Activated T-helper 1 cell treated with anti-CD3 and anti-CD28 coated beads, Interleukin-2, amount 50 U/mL, for 16 hours (primary cell): ENCODE measurements around the gene MTHFD1.

Source experiments
- DNase-seq, 2 donors: peaks; one replicate each; pipeline ENCODE4 v3.0.0-alpha.2; 2020; ENCODE audit warnings: low read depth in 1 of 2, low spot score in 1 of 2

The MTHFD1 gene

DNA sequence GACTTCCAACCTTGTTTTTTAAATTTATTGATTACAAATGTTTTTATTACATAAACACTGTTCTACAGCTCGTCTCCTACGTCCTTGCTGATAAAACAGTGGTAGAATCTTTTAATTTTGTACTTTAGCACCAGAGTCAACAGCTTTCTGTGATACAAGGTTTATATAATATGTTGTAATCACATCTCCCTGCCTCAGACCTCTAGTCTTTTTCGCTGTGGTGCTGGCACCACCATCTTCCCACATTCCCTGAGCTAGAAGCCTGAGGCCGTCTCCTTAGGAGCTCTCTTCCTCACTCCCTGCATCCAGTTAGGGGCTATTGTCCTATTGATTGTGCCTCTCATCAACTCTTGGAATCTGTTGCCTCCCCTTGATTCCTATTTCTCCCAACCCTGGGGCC lies 17.1 kb downstream of the MTHFD1 start:
- no peak for DNase-seq

- no peak for DNase-seq
Observed at GRCh38 chr14:64407329-64407728, 19.2 kb downstream of the MTHFD1 start.

GRCh38 chr14:64409126-64409920 lies 21.2 kb downstream of the MTHFD1 start:
- DNase-seq = no peak

DNA sequence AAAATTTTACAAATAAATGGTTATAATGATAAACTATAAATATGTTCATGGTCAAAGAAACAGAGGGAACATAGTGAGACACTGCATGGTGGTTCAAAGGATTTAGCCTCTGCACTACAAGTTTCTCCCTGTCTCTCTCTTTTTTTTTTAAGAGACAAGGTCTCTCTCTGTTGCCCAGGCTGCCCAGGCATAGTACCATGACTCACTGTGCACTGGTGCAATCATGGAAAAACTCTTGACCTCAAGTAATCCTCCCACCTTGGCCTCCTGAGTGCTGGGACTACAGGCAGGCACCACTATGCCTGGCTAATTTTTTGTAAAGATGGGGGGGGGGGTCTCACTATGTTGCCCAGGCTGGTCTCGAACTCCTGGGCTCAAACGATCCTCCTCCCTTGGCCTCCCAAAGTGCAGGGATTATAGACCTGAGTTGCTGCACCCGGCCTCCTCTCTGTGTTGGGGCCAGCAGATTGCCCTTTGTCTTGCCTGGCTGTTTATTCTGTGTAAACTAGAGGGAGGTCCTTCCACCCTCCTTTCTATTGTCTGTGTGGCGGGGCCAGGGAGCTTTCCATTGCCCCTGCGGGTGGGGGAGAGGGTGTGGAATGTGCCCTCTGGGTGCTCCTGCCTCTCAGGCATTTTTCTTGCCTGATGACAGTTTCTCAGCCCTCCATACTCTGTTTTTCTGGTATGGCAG lies 22.1 kb downstream of the MTHFD1 start:
- no peak for DNase-seq

- no peak for DNase-seq
Observed at GRCh38 chr14:64411001-64411400, 22.8 kb downstream of the MTHFD1 start.

DNA sequence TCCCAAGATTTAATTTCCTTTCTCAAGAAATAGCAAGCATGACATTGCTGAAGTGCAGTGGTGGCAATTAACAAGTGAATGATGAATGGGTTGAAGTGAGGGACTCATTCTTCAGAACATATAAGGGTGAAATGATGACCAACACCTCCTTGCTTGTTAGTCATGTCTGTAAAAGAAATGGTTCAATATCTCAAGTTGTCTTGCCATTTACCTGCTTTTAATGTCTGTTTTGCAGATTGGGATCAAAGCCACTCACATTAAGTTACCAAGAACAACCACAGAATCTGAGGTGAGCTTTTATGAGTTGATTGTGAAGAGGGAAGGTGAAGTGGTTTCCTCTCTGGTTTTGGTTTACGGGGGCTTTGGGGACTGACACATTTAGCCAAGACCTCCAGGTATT lies 24.1 kb downstream of the MTHFD1 start:
- no peak for DNase-seq

DNA sequence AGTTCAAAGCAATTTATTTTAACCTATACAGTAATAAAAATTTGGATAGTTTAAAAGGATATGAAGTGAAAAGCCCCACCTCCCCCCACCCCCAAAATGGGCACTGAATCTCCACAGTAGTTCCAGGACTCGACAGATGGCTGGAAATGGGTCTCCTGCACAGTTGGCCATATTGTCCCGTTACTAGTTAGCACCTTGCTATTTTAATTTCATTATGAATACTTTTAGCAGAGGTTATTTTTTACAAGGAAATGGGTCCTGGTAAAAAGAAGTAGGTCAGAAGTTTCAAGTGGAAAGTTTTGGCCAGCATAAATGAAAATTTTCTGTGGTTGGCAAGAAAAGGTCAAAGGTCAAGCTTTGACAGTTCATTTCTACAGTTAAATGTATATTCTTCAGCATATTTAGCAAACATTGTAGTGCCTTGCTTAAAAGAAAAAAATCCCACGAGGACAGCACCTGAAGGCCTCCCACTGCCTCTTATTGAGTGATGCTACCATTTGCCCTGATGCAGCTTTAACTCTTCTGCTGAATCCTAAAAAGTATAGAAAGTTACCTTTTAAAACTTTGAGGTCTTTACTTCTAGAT lies 28.3 kb downstream of the MTHFD1 start:
- DNase-seq = no peak

DNA sequence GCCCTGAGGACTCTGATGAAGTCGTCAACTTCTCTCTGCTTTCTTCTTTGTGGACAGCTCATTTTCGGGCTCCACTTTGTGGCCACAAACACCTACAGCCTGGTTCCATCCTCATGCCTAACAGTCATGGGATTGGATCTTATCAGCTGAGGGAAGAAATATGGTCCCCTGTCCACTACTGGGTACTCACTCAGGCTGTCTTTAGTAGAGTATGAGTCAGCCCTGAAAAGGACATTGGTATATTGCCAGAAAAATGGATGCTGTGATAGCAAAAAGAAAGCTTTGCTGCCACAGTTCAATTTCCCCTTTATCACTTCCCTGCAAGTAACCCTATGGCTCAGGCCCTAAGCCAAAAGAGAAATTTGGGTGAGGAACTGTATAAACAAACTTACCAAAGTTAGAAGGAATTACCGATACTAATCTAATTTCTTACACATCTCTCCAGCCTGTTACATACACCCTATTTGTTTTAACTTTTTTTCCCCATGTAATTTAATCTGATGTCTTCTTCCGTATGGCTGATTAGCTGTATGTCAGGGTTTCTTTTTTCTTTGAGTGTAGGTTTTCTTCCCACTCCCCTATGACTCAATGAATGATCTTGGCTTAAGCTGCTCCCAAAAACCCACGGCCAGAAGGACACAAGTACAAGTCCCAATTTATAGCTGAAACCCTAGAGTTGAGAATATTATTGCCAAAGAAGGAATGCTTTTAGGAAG lies 29.1 kb downstream of the MTHFD1 start:
- DNase-seq = no peak

DNA sequence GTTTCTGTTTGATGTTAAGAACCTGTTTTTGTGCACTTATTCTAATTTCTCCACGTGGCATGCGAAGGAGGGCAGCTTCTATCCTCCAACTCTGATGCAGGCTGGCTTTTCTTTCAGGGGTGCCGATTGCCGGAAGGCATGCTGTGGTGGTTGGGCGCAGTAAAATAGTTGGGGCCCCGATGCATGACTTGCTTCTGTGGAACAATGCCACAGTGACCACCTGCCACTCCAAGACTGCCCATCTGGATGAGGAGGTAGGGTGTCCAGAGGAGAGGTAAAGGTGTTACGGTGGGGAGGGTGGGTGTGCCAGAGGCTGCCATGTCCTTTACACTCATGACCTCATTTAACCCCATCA lies 29.6 kb downstream of the MTHFD1 start:
- DNase-seq = no peak

DNA sequence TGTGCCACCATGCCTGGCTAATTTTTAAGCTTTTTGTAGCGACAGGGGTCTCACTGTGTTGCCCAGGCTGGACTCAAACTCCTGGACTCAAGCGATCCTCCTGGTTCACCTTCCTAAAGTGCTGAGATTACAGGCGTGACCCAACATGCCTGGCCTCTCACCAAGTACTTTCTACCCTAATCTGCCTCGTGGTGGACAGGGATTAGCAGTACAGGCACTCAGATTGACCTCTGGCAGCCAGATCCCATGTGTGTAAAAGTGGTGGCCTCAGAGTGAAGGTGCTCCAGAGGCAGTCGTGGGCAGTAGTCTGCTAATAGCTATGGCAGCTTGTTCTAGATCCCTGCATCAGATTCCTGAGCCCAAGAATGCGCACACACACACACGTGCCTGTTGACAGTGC lies 30.9 kb downstream of the MTHFD1 start:
- DNase-seq = no peak

GRCh38 chr14:64421166-64421565 lies 33.0 kb downstream of the MTHFD1 start:
- no peak for DNase-seq

DNA sequence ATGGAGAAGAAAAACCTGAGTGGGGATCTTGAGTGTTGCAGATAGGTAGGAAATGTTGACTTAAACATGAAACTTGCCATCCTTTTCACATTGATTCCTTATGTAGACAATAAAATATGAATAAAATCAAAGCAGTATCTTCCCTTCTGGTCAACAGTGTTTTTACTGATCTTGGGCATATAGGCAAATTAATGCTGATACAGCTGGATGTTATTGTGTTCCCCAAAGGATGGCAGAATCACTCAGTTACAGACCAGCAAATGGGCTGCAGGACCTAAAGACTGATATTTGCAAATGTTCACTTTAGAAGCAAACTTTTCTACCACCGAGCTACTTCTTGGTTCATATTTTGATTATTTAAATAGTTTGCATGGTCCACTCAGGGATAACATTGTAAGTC lies 33.9 kb downstream of the MTHFD1 start:
- DNase-seq = no peak

- DNase-seq = no peak
Observed at GRCh38 chr14:64422756-64423155, 34.6 kb downstream of the MTHFD1 start.

DNA sequence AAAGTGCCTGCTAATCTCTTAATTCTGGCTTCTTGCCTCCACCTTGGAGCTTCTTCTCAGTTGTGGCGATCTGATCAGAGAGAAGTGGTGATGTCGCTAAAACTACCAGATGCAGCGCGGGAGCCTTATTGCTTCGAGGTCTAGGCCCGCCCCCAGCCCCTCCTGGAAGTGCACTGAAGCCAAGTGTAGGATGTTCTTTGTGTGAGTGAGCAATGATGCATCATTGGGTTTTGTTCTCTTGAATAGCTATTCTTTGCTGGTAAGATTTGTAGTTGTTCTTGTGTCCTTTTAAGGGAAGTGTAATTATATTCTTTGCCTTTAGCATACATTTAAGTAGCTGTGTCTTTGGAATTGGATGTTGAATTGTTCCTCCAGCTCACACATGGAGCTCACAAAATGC lies 35.8 kb downstream of the MTHFD1 start:
- DNase-seq = no peak

- no peak for DNase-seq
Observed at GRCh38 chr14:64434528-64434927, 46.4 kb downstream of the MTHFD1 start.

GRCh38 chr14:64438181-64438841 lies 50.2 kb downstream of the MTHFD1 start:
- no peak for DNase-seq

GRCh38 chr14:64439141-64439540 lies 51.0 kb downstream of the MTHFD1 start:
- DNase-seq = no peak

- no peak for DNase-seq
Observed at GRCh38 chr14:64440494-64440893, 52.3 kb downstream of the MTHFD1 start.

DNA sequence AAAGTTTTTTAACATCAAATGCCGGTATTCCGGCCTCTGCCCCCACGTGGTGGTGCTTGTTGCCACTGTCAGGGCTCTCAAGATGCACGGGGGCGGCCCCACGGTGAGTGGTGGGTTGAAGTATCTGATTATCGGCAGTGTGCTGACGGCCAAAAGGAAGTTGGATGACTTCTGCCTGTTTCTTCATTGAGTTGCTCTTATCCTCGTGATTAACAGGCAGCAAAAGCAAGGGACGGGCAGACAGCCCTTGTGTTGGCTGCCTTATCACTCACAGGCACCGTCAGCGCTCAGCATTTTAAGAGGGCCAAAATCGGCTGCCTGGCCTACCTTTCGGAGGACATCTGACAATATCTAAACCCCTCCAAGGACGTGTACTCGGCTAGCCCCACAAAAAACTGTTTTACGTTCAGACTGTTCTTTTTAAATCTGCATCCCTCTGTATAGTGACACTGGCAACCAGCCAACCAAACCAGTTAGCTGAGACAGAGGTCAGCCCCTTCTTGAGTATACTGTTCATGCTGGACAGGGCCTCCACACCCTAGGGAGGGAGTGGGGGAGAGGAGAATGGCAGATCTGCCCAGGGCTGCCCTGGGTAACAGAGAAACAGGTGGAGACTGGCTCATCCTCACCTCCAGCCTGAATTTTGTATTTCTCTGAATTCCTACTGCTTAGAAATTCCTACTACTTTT lies 54.3 kb downstream of the MTHFD1 start:
- no peak for DNase-seq

DNA sequence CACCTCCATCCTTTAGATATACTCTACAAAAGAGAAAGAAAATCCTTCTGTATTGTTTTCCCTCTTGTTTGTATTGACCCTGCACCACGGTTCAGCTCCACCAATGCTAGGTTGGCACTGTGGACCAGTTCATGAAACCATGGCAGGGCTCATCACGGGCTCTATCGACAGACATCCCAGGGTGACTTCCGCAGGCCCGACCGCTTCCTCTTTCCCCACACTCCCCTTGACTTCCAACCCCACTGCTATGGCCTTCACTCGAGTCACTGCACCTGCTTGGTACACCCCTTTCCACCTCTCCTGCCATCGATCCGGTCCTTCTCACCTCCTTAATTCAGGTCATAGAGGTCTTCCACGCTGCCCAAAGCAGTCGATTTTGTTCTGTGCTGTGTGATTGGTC lies 56.0 kb downstream of the MTHFD1 start:
- no peak for DNase-seq
